Activated CD4-positive, CD25-positive, alpha-beta regulatory T cell treated with anti-CD3 and anti-CD28 coated beads, Interleukin-2, amount 50 U/mL, for 16 hours (primary cell): Measurements from ENCODE around the gene CCDC88A.
A peak's percentile ranks its signal among the peaks of the same experiment; 100 is the strongest.
"Not testable (repeated sequence)": the region's sequence is repeated elsewhere in the genome, so short reads cannot be mapped to it uniquely, and the experiment has no call there.

ENCODE experiments used
- DNase-seq: peaks from one replicate; pipeline ENCODE4 v3.0.0-alpha.2; 2020; ENCODE audit warnings: low read depth, low spot score

Gene CCDC88A, protein sequence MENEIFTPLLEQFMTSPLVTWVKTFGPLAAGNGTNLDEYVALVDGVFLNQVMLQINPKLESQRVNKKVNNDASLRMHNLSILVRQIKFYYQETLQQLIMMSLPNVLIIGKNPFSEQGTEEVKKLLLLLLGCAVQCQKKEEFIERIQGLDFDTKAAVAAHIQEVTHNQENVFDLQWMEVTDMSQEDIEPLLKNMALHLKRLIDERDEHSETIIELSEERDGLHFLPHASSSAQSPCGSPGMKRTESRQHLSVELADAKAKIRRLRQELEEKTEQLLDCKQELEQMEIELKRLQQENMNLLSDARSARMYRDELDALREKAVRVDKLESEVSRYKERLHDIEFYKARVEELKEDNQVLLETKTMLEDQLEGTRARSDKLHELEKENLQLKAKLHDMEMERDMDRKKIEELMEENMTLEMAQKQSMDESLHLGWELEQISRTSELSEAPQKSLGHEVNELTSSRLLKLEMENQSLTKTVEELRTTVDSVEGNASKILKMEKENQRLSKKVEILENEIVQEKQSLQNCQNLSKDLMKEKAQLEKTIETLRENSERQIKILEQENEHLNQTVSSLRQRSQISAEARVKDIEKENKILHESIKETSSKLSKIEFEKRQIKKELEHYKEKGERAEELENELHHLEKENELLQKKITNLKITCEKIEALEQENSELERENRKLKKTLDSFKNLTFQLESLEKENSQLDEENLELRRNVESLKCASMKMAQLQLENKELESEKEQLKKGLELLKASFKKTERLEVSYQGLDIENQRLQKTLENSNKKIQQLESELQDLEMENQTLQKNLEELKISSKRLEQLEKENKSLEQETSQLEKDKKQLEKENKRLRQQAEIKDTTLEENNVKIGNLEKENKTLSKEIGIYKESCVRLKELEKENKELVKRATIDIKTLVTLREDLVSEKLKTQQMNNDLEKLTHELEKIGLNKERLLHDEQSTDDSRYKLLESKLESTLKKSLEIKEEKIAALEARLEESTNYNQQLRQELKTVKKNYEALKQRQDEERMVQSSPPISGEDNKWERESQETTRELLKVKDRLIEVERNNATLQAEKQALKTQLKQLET (N-terminal part only)

DNA sequence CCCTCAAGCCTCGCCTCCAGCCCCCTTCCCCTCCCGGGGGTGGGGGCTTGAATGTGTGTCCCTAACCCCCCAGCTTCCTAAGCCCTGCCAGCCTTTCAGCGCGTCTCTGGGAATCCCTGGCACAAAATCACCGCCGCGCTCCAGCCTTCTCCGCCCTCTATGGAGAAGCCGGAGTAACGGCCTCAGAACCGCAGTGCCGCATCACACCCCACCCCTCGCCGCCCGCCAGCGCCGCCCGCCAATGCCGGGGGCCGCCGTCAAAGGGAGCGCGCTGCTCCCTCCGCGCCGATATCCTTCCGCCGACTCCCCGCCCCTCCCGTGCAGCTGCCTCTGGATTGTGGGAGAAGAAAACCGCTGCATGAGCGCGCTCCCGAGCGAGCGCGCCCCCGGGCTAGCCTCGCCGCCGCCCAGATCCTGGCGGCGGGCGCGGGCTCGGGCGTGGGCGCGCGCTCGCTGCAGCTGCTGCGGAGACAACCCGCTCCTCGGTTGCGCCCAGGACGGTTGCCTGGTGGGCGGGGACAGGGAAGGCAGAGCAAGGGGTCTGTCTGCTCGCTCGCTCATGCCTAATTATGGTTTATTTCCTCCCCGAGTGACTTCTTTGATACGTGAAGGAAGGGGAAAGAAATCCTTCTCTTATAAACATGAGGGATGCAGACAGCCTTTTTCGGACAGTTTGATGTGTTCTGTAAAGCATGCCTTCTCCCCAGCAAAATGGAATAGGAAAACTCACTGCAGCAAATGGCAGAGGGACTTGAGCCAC, at the start of gene CCDC88A:
TSS of gene CCDC88A (minus strand) at position 178 of the 760 bp plus-strand sequence. CDS start 777 bp downstream, outside the sequence.
- peak; percentile 61 for DNase-seq

DNA sequence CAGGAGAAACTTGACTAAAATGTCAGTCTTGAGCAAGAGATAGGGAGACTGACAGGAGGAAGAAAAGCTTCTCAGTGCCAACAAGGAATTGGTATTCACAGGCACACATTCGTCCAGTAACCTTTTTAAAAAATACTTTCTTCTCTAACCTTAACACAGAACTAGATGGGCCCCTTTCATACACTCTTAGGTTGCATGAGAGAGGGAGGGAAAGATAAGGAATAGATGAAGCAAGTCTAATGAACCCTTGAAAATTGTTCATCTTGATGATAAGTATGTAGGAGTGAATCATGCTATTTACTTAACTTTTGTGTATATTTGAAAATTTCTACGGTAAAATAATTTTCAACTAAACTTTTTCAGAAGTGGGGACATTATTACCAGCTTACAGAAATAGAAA, 42.0 kb upstream of the CCDC88A start:
- no peak for DNase-seq

DNA sequence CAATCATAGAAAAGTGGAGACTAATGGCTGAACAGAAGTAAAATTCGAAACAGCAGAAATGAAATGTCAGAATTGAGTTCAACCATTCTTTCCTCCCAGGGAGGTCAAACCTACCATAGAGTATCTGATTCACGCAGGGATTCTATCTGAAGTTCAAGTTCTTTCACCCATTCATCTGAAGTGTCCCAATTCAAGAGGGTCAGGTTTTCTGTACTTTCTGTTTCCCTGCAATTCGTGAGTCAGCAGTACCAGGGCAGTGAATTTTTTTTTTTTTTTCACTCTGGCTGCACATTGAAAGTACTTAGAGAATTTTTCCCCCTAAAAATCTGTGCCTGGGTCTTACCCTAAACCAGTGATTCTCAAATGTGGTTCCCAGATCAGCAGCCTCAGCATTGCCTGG, 40.9 kb upstream of the CCDC88A start:
- no peak for DNase-seq

DNA sequence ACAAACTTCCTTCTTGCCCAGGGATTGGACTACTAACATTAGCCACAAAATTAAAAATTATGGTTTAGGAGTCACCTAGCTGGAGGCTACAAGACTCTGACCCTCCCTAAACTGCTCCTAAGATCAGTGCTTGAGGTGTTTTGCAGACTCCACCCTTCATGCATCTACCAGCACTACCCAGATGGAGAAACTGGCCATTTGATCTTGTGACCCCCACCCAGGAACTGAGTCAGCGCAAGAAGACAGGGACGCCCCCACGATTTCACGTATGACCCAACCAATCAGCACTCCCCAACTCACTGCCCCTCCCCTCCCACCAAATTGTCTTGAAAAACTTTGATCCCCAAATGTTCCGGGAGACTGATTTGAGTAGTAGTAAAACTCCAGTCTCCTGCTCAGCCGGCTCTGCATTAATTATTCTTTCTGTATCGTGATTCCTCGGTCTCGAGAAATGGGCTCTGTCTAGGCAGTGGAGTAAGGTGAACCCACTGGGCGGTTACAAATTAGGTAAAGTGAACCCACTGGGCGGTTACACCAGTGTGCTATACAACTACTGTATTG, 40.1 kb upstream of the CCDC88A start:
- DNase-seq: no peak

DNA sequence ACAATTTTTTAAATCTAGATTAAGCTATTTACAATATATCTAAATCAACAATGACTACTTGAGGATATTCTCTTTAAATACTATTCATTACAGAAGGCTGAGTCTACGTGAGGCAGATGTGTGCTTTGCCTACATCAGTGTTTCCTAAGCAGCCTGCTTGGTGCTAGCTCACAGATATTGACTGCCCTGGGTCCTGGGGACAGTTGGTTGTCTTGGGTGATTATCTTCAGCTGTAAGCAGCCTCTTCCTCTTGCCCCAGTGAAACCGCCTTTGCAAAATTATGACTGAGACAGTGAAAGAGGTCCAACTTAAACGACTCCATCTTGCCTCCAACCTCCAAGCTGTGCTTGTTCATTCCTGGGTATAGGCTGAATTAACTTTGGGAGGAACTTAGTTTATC, 39.6 kb upstream of the CCDC88A start:
- no peak for DNase-seq

DNA sequence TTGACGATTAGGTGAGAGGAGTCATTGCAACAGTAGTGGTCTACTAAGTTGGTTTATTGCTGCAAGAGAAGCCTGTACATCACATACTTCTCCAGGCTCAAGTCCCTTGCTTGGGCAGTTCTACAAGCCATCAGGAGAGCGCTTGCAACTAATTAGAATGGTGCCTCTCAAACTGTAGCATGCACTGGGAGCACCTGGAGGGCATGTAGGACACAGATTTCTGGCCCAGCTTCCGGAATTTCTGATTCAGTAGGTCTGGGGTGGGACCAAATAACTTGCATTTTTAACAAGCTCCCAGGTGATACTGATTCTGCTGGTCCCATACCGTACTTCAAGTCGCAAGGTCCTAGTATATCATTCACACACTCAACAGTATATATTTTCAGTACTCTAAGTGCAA, 34.5 kb upstream of the CCDC88A start:
- no peak for DNase-seq

DNA sequence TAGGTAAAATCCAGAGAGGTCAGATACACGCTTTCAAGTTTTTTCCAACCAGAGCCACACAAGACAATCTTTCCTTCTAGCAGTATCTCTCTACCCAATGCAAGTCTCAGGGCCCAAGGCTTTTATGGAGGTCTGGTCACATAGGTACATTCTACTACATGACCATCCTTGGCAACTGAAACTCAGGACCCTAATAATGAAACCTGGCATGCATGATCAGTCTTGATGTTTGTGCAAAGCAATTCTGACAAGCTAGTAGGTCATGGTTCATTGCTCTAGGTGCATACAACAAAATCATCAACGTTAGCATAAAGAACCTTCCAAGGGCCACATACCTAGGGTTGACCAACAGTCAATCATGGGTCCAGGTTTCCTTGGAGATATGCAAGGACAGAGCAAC, 33.2 kb upstream of the CCDC88A start:
- DNase-seq: no peak

DNA sequence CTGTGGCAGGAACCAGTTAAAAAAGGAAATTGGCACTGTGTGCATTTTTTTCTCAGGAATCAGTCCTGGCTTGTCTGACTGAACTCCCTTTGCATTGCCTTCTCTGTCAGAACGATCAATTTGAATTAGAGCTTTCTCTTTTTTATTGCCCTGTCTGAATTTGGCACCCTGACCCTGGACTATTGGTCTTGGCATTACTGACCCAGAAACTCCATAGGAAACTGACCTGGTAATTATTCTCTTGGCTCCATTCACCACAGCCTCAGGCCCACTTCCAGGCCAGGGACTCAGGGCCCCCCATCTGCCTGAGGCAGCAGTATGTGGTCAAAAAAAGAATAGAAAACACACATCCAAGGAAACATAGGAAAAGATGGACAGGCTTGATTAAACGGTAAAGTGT, 32.0 kb upstream of the CCDC88A start:
- DNase-seq: no peak

DNA sequence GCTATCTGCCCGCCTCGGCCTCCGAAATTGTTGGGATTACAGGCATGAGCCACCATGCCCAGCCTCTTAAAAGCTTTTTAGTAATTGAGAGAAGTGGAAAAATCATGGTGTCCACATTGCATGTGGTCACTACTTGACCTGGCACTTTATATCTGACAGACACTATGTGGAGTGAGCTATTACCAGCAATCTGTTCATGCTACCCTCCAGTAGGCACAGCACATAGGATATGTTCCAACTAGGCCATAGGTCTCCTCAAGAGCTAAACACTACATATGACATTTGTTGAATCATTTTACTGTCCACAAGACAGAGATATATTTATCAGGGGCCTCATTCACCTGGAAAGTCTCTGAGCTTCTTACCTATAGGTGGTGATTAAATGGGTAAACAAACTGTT, 30.4 kb upstream of the CCDC88A start:
- DNase-seq: not testable (repeated sequence)

DNA sequence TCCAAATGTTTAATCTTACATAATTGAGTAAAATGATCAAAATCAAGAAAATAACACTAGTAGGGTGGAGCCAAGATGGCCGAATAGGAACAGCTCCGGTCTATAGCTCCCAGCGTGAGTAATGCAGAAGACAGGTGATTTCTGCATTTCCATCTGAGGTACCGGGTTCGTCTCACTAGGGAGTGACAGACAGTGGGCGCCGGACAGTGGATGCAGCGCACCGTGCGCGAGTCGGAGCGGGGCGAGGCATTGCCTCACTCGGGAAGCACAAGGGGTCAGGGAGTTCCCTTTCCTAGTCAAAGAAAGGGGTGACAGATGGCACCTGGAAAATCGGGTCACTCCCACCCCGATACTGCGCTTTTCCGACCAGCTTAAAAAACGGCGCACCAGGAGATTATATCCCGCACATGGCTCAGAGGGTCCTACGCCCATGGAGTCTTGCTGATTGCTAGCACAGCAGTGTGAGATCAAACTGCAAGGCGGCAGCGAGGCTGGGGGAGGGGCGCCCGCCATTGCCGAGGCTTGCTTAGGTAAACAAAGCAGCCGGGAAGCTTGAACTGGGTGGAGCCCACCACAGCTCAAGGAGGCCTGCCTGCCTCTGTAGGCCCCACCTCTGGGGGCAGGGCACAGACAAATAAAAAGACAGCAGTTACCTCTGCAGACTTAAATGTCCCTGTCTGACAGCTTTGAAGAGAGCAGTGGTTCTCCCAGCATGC, 22.5 kb upstream of the CCDC88A start:
- not testable (repeated sequence) for DNase-seq

DNA sequence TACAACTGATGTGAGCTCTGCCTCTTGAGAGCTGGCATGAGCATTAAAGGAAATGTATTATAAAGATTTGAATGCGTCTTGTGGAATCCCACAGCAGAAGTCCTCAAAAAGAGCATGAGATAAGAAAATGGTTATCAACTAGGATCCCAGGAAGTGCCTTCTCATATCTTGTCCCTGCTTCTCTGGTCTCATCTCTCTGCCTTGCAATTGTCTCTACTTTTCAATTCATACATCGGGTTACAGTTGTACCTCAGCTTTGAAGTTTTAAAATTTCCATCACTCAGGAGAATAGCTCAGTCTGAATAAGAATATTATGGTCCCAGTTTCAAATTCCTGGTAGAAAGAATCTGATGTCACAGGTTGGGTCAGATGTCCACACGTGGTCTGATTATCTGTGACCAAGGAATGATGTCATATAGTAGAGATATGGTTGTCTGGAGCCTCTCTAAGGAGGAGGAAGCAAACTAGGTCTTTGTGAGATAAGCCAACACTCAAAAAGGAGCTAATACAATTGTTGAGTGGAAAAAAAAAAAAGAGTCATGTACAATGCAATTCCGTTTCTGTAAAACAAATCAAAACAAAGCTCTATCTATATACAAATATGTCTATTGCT, 21.7 kb upstream of the CCDC88A start:
- DNase-seq: no peak

DNA sequence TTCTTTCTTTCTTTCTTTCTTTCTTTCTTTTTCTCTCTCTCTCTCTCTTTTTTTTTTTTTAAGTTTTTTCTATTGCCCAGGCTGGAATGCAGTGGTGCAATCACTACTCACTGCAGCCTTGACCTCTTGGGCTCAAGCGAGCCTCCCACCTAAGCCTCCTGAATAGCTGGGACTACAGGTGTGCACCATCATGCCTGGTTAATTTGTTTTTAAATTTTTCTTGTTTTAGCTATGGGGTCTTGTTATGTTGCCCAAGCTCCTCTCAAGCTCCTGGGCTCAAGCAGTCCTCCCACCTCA, 19.4 kb upstream of the CCDC88A start:
- DNase-seq: no peak

DNA sequence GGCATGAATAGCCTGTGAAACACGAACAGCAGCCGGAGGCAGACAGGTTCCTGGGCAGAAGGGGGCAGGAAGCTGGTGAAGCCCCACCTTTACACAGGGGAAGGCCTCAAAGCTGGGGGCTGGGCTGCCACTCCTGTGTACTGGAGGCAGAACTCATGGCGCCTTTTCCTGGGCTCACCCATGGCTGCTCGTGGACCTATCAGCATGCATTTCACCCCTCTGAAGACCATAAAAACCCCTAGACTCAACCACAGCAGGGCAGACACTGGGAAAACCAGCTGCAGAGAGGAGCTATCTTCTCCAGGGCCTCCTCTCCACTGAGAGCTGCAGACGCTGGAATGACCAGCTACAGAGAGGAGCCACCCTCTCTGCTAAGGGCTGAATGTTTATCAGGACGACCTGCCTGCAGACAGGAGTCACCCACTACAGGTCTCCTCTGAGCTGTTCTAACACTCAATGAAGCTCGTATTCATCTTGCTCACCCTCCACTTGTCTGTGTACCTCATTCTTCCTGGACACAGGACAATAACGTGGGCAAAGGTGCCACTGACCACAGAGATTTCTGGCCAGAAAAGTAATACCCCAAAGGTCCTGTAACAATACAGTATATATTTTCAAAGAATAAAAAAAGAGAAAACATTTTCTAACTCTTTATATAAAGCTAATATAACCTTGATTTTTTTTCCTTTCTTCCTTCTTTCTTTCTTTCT, 18.9 kb upstream of the CCDC88A start:
- no peak for DNase-seq

DNA sequence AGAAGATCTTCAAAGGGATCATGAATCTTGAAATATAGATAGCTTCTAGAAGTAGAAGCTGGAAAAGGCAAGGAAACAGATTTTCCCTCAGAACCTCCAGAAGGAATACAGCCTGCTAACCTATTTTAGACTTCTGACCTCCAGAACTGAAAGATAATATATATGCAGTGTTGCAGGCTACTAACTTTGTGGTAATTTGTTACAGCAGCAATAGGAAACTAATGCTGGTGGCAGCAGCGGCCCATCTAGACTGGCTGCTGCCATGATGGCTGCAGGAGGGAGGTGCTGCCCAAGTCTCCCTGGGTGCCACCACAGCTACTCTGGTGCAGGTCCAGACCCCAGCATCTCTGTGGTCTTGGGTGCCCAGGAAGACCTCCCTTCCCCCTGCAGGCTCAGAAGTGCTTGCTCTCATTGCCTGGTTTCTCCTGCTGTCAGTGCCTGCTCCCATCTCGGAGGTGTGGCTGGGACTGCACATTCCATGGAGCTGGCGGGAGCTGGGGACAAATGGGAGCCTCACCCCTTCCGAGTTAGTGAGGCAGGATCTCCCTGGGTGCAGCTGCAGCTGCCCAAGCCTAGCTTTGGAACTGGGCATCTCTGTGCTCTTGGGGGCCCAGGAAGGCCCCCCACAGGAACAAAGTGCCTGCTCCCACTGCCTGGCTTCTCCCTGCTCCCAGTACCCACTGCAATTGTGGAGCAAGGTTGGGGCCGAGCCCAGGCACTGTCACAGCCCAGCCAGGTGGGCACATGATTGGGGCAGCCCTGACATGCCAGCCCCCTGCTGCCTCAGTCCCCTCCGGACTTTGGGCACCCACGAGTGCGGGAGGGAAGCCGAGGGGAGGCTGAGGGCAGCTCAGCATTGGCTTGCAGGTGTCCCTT, 18.1 kb upstream of the CCDC88A start:
- no peak for DNase-seq

DNA sequence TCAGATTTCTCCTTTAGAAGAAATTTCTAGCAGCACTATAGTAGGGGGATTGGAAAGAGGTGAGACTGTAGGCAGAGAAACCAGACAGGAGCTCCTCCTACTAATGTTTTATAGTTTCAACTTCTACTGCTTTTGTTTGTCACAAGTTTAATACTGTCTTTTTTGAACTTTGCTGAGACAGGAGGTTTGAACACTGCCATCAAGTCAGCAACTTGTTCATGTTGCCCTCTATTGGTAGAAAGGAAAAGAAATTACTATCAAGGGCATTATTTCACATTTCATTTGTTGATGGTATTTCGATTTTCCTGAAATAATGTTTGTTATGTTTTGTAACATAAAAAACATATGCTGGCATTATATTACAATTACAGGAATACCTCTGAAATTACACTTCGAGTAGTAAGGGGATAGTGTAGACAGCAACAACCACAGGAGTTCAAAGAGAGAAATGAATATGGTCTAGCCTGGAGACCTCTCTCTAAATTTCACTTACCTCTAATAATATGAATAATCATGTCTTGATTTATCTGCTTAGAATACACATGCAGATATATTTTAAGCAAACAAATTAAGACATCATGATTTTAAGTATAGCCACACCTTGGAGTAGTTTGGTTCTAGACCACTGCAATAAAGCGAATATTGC, 12.4 kb upstream of the CCDC88A start:
- DNase-seq: no peak

DNA sequence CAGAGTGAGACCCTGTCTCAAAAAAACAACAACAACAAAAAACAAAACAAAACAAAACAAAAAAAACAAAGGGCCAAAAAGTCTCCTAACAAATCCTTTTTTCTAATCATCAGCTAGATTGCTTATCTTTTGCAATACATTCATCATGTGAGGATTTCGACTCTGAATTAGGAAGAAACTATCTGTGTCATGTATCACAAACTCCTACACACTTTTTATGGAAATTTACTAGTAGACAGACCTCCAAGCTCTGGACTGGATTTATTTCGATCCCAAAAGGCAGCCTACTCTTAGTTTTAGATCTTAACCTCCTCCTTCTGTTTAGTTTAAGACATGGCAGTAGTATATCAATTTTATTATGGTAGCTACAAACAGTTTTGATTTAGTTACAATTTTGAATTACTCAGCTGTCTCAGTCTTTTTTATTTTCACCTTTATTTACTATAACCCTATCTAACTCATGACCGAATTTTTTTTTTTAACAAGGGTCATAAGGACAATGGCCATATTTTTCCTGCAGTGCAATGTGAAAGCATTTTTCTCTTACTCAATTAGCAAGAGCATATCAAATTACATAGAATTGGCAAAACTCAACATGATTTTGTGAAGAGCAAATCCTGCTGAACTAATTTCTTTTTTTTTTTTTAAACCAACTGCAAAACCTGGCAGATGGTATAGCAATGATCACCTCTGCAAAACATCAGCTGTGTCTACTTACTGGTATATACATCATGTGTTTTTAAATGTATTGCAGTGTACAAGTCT, 10.7 kb upstream of the CCDC88A start:
- DNase-seq: no peak

DNA sequence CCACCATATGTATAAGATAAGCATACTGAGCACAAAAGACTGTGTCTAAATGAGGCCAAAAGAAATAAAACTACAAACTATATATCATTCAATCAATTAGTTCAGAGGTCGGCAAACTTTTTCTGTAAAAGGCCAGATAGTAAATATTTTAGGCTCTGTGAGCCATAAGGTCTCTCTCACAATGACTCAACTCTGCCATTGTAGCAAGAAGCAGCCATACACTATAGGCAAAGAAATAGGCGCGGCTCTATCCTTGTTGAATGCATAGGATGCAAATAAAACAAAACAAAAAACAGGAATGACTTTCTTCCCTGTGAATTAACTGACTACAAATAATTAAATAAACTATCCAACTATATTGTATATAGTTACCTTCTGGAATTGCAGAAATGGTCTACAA, 8.6 kb upstream of the CCDC88A start:
- DNase-seq: no peak

DNA sequence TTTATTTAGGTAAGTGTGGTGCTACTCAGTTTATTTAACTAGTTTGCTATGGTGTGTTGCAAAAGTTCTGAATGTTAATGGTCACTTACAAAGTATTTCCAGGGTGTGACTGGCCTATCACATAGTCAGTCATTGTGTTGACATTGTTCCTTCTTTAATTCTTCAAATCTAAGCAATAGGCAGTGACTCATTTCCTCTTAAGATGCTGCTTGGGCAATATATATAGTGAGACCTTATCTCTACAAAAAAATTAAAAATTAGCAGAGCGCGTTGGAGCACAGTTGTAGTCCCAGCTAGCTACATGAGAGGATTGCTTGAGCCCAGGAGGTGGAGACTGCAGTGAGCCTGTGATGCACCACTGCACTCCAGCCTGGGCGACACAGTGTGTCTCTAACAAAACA, 5.8 kb upstream of the CCDC88A start:
- no peak for DNase-seq
